ENCODE results near the gene CPSF7.

- no peak for TF ChIP-seq CTCF (IDR thresholded peaks at IDR 0.05)
- TF ChIP-seq POLR2AphosphoS5 (IDR thresholded peaks at IDR 0.05; ENCODE audit: low read depth, low read length), result no peak
- no peak for TF ChIP-seq TCF7L2 (IDR thresholded peaks at IDR 0.05; ENCODE audit: low read depth, low read length)
- no peak for TF ChIP-seq REST (IDR thresholded peaks at IDR 0.05; ENCODE audit: insufficient read depth in 1 of 2, low read depth in 2 of 2, low read length in 1 of 2)
- TF ChIP-seq SIN3A (IDR thresholded peaks at IDR 0.05; ENCODE audit: borderline replicate concordance, insufficient read depth, low read depth, low read length), result no peak
These were observed 23.1 kb upstream of the CPSF7 start for GRCh38 chr11:61452825-61453224.
